HuH-7 (cell line): ENCODE measurements around the gene KPNA3.
"Not testable (repeated sequence)": the region's sequence is repeated elsewhere in the genome, so short reads cannot be mapped to it uniquely, and the experiment has no call there.

ENCODE experiments used
- DNase-seq: peaks from one replicate; pipeline ENCODE4 v3.0.0; 2011; ENCODE audit warnings: low spot score

Gene KPNA3

DNA sequence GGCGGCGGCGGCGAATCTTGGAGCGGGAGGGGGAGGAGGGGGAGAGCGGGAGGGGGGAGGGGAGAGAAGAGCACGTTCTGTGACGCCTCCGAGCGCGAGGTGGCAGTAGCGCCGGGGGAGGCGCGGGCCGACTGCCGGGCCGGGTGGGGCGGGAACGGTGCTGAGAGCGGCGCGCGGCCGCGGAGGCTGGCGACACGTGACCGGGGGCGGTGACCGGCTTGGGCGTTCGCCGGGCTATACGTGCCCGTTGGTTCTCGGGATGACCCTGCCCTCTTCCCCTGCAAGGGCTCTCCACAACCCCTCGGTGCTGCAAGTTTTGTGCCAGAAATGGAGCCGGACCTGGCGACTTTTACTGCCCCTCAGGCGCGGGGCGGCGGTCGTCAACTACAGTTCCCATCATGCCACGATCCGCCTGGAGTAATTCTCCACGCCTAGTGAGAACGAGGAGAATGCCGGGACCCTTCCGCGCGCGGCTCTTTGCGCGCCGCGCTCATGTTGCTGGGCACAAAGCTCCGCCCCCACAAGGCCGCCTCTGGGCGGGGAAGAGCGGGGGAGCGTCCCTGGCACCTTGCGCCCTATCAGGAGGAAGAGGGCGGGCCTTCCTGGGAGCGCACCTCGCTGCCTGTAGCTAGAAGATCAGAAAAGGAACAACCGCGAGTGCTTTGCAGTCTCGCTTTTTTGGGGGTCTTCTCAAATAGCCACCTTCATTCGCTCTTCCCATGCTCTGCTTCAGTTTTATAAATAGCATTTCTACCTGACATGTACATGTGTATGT is at the start of gene KPNA3:
TSS of gene KPNA3 (minus strand) at position 133 of the 775 bp plus-strand sequence. CDS start 176 bp downstream, outside the sequence.
- peak; percentile 73 for DNase-seq

DNA sequence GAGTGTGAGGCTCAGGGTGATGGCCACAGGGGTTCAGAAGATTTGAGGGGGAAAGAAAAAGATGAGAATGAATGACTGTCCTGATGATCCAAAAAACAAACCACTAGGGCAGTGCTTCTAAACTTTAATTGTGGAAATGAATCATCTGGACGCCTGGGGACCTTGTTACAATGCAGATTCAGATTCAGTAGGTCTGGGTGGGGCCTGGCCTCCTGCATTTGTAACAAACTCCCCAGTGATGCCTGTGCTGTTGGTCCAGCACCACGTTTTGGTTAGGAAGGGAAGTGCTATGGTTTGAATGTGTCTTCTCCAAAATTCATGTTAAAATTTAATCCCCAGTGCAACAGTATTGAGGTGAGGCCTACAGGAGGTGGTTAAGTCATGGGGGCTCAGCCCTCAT is 49.5 kb upstream of the KPNA3 start:
- no peak for DNase-seq

- DNase-seq: no peak
These were observed 48.2 kb upstream of the KPNA3 start for GRCh38 chr13:49840675-49841074.

- DNase-seq: no peak
These were observed 47.8 kb upstream of the KPNA3 start for GRCh38 chr13:49840266-49840665.

- DNase-seq: no peak
These were observed 46.5 kb upstream of the KPNA3 start for GRCh38 chr13:49838989-49839388.

GRCh38 chr13:49836516-49836915 is 44.0 kb upstream of the KPNA3 start:
- DNase-seq: no peak

- DNase-seq: no peak
These were observed 40.9 kb upstream of the KPNA3 start for GRCh38 chr13:49833402-49833801.

DNA sequence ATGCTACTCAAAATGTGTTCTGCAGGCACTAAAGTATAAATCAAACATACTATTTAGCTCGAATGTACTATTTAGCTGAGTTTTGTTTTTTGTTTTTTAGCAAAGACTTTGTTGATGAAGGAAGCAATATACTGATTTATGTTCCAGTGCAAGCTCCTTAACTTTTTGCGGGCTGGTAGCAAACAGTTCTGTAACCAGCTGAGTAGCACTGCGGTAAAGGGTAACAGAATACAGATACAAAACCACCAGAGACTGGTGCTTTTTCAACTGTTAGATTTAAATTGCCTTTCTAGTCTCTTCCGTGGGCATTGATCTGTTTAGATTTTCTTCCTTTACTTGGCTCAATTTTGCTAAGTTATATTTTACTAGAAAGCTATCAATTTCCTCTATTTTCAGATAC is 39.0 kb upstream of the KPNA3 start:
- DNase-seq: no peak

DNA sequence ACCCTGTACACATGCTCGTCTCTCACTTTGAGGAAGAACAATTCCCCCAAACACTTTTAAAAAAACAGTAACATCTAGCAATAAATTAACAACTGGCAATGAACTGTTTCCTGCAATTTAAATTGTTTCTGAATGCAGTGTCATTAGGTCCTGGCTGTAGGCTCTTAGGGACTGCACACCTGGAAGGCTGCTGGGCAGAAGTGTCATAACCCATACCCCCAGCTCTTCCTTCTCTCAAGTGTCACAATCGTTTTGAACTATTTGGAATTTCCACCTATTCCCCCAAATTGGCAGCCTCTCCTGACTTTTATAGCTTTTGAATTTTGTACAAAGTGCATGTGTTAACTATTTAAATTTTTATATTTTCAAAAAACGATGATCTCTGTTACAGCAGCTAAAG is 38.2 kb upstream of the KPNA3 start:
- DNase-seq: no peak

DNA sequence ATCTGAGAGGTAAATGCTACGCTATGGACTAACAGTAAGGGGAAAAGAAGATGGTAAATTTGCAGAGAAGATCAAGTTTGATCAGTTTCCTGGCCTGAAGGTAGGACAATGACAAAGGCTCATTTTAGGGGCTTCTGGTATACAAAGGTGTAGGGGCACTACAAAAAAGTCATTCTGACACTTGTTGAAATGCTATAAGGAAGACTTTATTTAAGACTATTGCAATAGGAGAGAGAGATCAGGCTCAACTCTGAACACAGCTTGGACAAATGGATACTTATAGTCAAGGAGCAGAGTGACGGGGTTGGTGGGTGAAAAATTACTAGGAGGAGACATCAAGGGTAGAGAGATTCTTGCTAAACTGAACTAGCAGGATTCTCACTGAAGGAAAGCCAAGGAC is 37.2 kb upstream of the KPNA3 start:
- DNase-seq: no peak

GRCh38 chr13:49828453-49828852 is 36.0 kb upstream of the KPNA3 start:
- DNase-seq: no peak

- DNase-seq: no peak
These were observed 35.4 kb upstream of the KPNA3 start for GRCh38 chr13:49827891-49828290.

GRCh38 chr13:49827336-49827735 is 34.9 kb upstream of the KPNA3 start:
- DNase-seq: no peak

DNA sequence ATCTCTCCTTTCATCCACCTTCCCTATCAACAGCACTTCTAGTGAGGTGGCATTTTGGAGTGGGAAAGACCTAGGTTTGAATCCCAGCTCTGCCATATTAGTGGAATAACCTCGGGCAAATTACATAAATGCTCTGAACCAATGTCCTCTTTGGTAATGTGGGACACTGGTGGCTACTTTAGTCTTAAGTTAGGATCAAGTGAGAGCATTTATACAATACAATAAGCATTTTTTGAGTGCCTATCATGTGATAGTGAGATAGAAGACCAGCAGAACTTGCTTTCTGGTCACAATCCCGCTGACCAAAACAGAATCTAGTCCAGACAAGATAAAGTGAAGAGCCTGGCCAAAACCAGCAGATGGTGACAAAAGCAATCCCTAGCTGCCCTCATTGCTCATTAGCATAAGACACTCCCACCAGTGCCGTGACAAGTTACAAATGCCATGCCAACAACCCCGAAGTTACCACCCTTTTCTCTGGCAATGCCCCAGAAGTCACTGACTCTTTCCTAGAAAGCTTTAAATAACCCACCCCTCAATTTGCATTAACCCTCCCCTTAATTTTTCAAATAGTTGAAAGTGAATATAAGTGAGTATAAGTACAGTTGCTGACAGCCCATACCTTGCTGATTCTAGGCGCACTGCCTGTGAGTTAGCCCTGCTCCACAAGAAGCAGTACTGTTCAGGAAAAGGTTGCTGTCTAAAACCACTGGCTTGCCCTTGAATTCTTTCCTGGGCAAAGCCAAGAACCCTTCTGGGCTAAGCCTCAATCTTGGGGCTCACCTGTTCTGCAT is 28.9 kb upstream of the KPNA3 start:
- no peak for DNase-seq

DNA sequence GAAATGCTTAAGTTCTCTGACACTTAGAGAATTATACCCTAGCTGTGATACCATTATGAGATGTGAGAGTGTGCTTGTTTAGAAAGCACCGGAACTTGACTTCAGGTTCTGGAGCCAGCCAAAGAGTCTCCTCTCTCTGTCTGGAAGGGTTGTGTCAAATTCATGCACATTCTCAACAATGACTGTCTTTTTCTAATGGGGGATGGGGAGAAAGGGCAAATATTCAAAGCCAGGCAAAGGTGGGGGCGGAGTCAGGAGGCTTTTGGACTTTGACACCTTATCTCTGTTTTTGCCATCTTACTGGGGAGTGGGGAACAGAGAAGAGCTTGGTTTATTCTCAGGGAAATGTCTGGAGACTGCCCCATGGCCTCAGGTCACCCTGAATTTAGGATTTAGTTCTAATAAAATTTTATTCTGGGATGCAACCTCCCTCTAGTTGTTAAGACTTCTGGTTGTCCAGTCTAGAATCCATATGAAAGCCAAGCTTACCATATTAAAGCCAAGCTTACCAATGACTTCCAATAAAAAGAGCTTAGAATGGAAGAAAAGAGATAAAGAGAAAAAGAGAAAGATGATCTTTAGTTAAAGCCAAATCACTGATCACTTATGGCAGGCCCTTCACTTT is 28.2 kb upstream of the KPNA3 start:
- DNase-seq: no peak

- DNase-seq: not testable (repeated sequence)
These were observed 23.6 kb upstream of the KPNA3 start for GRCh38 chr13:49816047-49816446.

DNA sequence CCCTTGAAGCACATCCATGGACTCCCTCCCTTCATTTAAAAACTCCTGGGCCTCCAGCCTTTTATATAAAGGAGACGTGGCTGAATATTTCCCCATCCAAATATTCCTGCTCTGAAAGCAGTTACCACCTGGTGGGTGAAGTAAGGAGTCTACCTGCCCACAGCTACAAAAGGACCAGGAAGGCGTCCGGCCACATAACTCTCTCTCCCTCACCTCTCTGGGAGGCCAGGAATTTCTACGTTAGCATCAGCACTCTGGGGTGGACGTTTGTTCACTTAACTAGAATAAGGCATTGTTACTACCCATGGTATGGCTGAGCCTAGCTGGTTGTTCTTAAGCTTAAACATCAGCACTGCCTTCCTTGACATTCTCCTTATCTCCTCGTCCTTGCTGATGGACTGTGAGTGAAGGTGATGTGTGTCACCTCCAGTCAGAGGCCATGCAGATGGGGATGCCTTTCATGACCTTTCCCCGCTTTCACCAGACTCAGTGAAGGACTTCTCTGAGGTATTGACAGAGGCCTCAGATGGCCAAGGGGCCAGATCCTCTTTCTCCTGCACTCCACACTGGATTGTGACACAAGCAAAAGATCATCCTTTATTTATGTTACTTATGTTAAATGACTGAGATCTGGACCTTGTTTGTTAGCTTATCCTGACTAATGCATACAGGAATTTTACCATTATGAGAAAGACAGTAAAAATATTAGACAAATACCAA is 22.2 kb upstream of the KPNA3 start:
- DNase-seq: no peak

- no peak for DNase-seq
These were observed 20.3 kb upstream of the KPNA3 start for GRCh38 chr13:49812812-49813211.

GRCh38 chr13:49811527-49811908 is 19.0 kb upstream of the KPNA3 start:
- DNase-seq: no peak

DNA sequence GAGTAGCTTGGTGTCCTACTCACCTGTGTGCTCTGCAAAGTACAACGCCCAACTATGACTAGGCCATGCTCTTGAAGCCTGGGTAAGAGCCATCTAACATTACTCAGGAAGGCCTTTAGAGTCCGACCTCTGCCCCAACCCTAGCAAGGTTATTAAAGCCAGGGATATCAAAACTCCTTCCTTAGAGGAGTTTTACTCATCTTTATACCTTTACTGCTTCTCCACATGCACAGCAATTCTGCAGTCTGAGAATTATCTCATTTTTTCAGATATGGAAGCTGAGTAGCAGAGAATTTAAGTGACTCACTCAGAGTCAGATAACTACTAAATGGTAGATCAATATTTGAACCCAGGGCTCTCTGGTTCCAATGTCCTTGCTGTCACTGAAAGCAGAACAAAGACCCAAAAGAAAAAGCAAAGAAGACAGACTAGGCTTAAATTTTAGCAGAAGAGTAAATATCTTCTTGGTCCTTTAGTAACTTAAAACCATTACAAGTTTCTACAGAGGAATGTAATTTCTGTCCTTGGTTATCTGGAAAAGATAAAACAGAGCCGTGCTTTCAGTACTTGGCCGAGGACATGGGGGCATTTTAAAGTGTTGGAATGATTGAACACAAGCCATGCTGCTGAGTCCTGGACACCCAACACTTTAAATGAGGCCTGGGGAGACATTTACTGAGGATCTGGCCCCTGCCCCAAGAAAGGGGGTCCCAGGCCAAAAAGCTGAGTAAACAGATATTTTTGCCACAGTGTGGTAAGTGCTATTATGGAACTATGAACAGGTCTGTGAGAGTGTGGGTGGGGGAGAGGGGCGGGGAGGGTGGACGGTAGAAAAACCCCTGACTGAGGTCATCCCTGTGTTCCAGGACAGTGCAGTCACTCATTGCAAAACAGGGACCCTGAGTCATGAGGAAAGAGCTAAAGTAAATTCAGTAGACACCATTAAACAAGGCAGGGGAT is 18.4 kb upstream of the KPNA3 start:
- no peak for DNase-seq

- DNase-seq: no peak
These were observed 15.2 kb upstream of the KPNA3 start for GRCh38 chr13:49807681-49808080.
